Sigmoid colon (tissue), 7 donors: ENCODE results near the gene TRPC1. TPM values are rescaled to one million over a fixed set of nuclear protein-coding genes. Genes with fewer than 3 reads are reported as not detected.
"Not testable (repeated sequence)": the region's sequence is repeated elsewhere in the genome, so short reads cannot be mapped to it uniquely, and the experiment has no call there.

Experiments used
- DNase-seq: peaks from one replicate; pipeline ENCODE4 v3.0.0-alpha.2; 2019
- H3K27ac ChIP-seq, 4 donors: fragments of 200-600 bp; sonication (generic); one replicate each; pipeline ENCODE4 v1.5.1; 2016 to 2019; ENCODE audit warnings: mild to moderate bottlenecking in 1 of 4
- H3K27me3 ChIP-seq, 3 donors: fragments of 200-600 bp; sonication (generic); one replicate each; pipeline ENCODE4 v1.5.1; 2019; ENCODE audit warnings: mild to moderate bottlenecking in 1 of 3
- H3K36me3 ChIP-seq, 4 donors: fragments of 200-600 bp; sonication (generic); one replicate each; pipeline ENCODE4 v1.5.1; 2016 to 2019
- H3K4me1 ChIP-seq, 4 donors: fragments of 200-600 bp; sonication (generic); one replicate each; pipeline ENCODE4 v1.5.1; 2017 to 2019
- H3K4me3 ChIP-seq, 4 donors: fragments of 200-600 bp; sonication (generic); one replicate each; pipeline ENCODE4 v1.5.1; 2017 to 2019; ENCODE audit warnings: mild to moderate bottlenecking in 2 of 4, moderate library complexity in 1 of 4
- H3K9me3 ChIP-seq, 4 donors: fragments of 200-600 bp in 3 of 4; sonication (generic) in 3 of 4; one replicate each; pipeline versions ENCODE4 v1.5.1 to v1.6.1; 2013 to 2019
- CTCF ChIP-seq, 4 experiments: fragments of 450-650 bp in 3 of 4; fragments of 200-600 bp in 1 of 4; IDR thresholded peaks; one replicate each; pipeline ENCODE4 v1.5.1; 2016 to 2019; ENCODE audit warnings: antibody characterized with exemption in 4 of 4, mild to moderate bottlenecking in 3 of 4, moderate library complexity in 2 of 4
- EP300 ChIP-seq, 4 donors: sonication (generic); formaldehyde crosslinking; IDR thresholded peaks; one replicate each; pipeline ENCODE4 v1.6.1; 2017; ENCODE audit warnings: antibody characterized with exemption in 4 of 4
- POLR2A ChIP-seq, 2 donors: fragments of 450-650 bp; IDR thresholded peaks; one replicate each; pipeline ENCODE4 v1.6.1; 2016; ENCODE audit warnings: antibody characterized with exemption in 2 of 2, mild to moderate bottlenecking in 2 of 2, moderate library complexity in 2 of 2
- POLR2AphosphoS5 ChIP-seq, 4 donors: sonication (generic); formaldehyde crosslinking; IDR thresholded peaks; one replicate each; pipeline ENCODE4 v1.6.1; 2017; ENCODE audit warnings: antibody characterized with exemption in 4 of 4
- WGBS, 2 donors: extraction: QIAGEN DNeasy Blood & Tissue Kit; methylation state at CpG; one replicate each; pipeline ENCODE4 v1.1.7; 2013; 5-methylcytosine and 5-hydroxymethylcytosine counted together
- intact Hi-C: fragments of 100-400 bp; cut with DNase I; formaldehyde crosslinking; loops from one replicate; pipeline ENCODE4 v1.15.1; 2023
- polyA plus RNA-seq, 3 donors: library from polyadenylated mRNA; stranded (reverse); fragments of 200-250 nt; gene quantifications; one replicate each; pipeline ENCODE4 v1.2.3, GENCODE V29; 2013
- total RNA-seq, 4 donors: library from RNA; depleted of rRNA; stranded (reverse); fragments of >200 nt; gene quantifications; one replicate each; pipeline ENCODE4 v1.1.0, GENCODE V29; 2016
- donor health status: healthy with polysubstance abuse.
- donor health status: Bipolar disorder and iron deficiency.
- donor health status: healthy.

Gene TRPC1
- total and polyA plus RNA-seq, 7 donors, result 1.1 to 31.0 (median 21.6) TPM; not detected in 1

GRCh38 chr3:142706321-142707127 lies 17.3 kb upstream of the TRPC1 start:
- WGBS, 2 donors, result 86 to 90% methylated on average over 7 of the region's 7 CpGs
- H3K9me3 ChIP-seq, result no peaks in the 10 kb centered on the region
- intact Hi-C loops, result no loop called here

GRCh38 chr3:142709207-142709606 lies 14.6 kb upstream of the TRPC1 start:
- Histone ChIP-seq H3K4me3 (no peak overlapping the region), H3K9me3 (no peaks in the 10 kb centered on the region), H3K36me3 (no peaks in the 10 kb centered on the region), H3K27me3 (no peaks in the 10 kb centered on the region), H3K27ac (no peak overlapping the region), H3K4me1 (no peaks in the 10 kb centered on the region)
- 95 to 99% methylated on average over 5 of the region's 5 CpGs for WGBS, 2 donors
- intact Hi-C loops, result no loop called here
- TF ChIP-seq POLR2AphosphoS5 (IDR thresholded peaks at IDR 0.05) (no peak), EP300 (IDR thresholded peaks at IDR 0.05) (no peak), POLR2A (IDR thresholded peaks at IDR 0.05) (no peak), CTCF (IDR thresholded peaks at IDR 0.05) (no peak)
- no peak for DNase-seq

More at GRCh38 chr3:142706321-142707127, 17.3 kb upstream of the TRPC1 start:
- Histone ChIP-seq H3K4me3 (no peak overlapping the region), H3K4me1 (no peaks in the 10 kb centered on the region), H3K36me3 (no peaks in the 10 kb centered on the region), H3K27me3 (no peaks in the 10 kb centered on the region), H3K27ac (no peak overlapping the region)
- DNase-seq, result no peak
- TF ChIP-seq POLR2A (IDR thresholded peaks at IDR 0.05) (no peak), EP300 (IDR thresholded peaks at IDR 0.05) (no peak), POLR2AphosphoS5 (IDR thresholded peaks at IDR 0.05) (no peak), CTCF (IDR thresholded peaks at IDR 0.05) (no peak)

- intact Hi-C loops, H3K4me1 ChIP-seq, H3K27me3 ChIP-seq, DNase-seq, H3K9me3 ChIP-seq, H3K27ac ChIP-seq, H3K4me3 ChIP-seq, H3K36me3 ChIP-seq: not testable (repeated sequence)
- 93 to 95% methylated on average over 3 of the region's 3 CpGs for WGBS, 2 donors
These were observed 9.0 kb upstream of the TRPC1 start for GRCh38 chr3:142714882-142715281.

GRCh38 chr3:142716102-142716501 lies 7.7 kb upstream of the TRPC1 start:
- Histone ChIP-seq H3K27ac (no peak overlapping the region), H3K36me3 (no peaks in the 10 kb centered on the region), H3K9me3 (no peaks in the 10 kb centered on the region), H3K4me1 (no peaks in the 10 kb centered on the region), H3K4me3 (no peak overlapping the region), H3K27me3 (no peaks in the 10 kb centered on the region)
- no peak for DNase-seq
- intact Hi-C loops, result no loop called here
- TF ChIP-seq CTCF (IDR thresholded peaks at IDR 0.05), result no peak
- TF ChIP-seq POLR2AphosphoS5 (IDR thresholded peaks at IDR 0.05), result no peak
- no peak for TF ChIP-seq POLR2A (IDR thresholded peaks at IDR 0.05)
- TF ChIP-seq EP300 (IDR thresholded peaks at IDR 0.05), result no peak
- WGBS, 2 donors, result 83 to 93% methylated on average over 4 of the region's 4 CpGs

GRCh38 chr3:142723665-142723967 lies 218 bp upstream of the TRPC1 start:
- no peaks in the 10 kb centered on the region for H3K27me3 ChIP-seq
- H3K4me3 ChIP-seq, result peak overlapping the region; percentile 81 to 99 (median 84)
- no peaks in the 10 kb centered on the region for H3K9me3 ChIP-seq
- H3K4me1 ChIP-seq, result peaks cover 0 to 18% (median 5%) of the 10 kb centered on the region in 4 donors
- no peak for DNase-seq
- WGBS, 2 donors, result 1% methylated on average over 10 of the region's 10 CpGs
- TF ChIP-seq POLR2AphosphoS5 (IDR thresholded peaks at IDR 0.05), result no peak
- TF ChIP-seq EP300 (IDR thresholded peaks at IDR 0.05), result no peak
- no peak for TF ChIP-seq CTCF (IDR thresholded peaks at IDR 0.05)
- no peak for TF ChIP-seq POLR2A (IDR thresholded peaks at IDR 0.05)
- no peaks in the 10 kb centered on the region for H3K36me3 ChIP-seq
- H3K27ac ChIP-seq, result peak overlapping the region; percentile 91 to 95 (median 92)
- intact Hi-C loops, result loop anchor here (5.0 kb wide), 3 partner anchors 126 to 279 kb away; partner anchors contain the start of genes PLS1, U2SURP and XRN1
